Effector memory CD4-positive, alpha-beta T cell (primary cell): Measurements from ENCODE around the gene EPB41.

Experiments used
- DNase-seq, 3 donors: peaks; one replicate each; pipeline ENCODE4 v3.0.0-alpha.2; 2020
- H3K27ac ChIP-seq: 2 replicates; pipeline ENCODE4 v1.7.0; 2013; ENCODE audit warnings: mild to moderate bottlenecking, low read length, moderate library complexity; ENCODE audit not compliant: insufficient read depth, poor library complexity, severe bottlenecking
- H3K27me3 ChIP-seq: replicated peaks from 2 replicates; pipeline ENCODE4 v1.7.0; 2013; ENCODE audit warnings: mild to moderate bottlenecking, low read length; ENCODE audit not compliant: insufficient read depth, control insufficient read depth, poor library complexity, severe bottlenecking
- H3K36me3 ChIP-seq: 2 replicates; pipeline ENCODE4 v1.7.0; 2013; ENCODE audit warnings: mild to moderate bottlenecking, low read length, moderate library complexity; ENCODE audit not compliant: control insufficient read depth, insufficient read depth
- H3K4me1 ChIP-seq: 2 replicates; pipeline ENCODE4 v1.7.0; 2013; ENCODE audit warnings: low read length, mild to moderate bottlenecking; ENCODE audit not compliant: control insufficient read depth, insufficient read depth, poor library complexity, severe bottlenecking
- H3K4me3 ChIP-seq: 2 replicates; pipeline ENCODE4 v1.7.0; 2013; ENCODE audit warnings: low read length, low read depth, mild to moderate bottlenecking; ENCODE audit not compliant: insufficient read depth, poor library complexity, severe bottlenecking
- H3K9me3 ChIP-seq: 2 replicates; pipeline ENCODE4 v1.7.0; 2013; ENCODE audit warnings: mild to moderate bottlenecking, low read length, moderate library complexity; ENCODE audit not compliant: control insufficient read depth

The EPB41 gene

GRCh38 chr1:28900562-28900961 is 13.8 kb upstream of the EPB41 start:
- DNase-seq = no peak
- Histone ChIP-seq H3K27ac (no peak overlapping the region), H3K4me1 (no peaks in the 10 kb centered on the region), H3K4me3 (no peak overlapping the region), H3K27me3 (no peaks in the 10 kb centered on the region), H3K36me3 (no peaks in the 10 kb centered on the region), H3K9me3 (no peaks in the 10 kb centered on the region)

GRCh38 chr1:28902738-28903137 is 11.6 kb upstream of the EPB41 start:
- no peak for DNase-seq
- H3K27me3 ChIP-seq = no peaks in the 10 kb centered on the region
- H3K9me3 ChIP-seq = no peaks in the 10 kb centered on the region
- no peaks in the 10 kb centered on the region for H3K4me1 ChIP-seq
- no peak overlapping the region for H3K27ac ChIP-seq
- H3K36me3 ChIP-seq = no peaks in the 10 kb centered on the region
- H3K4me3 ChIP-seq = no peak overlapping the region

- Histone ChIP-seq H3K27me3 (no peaks in the 10 kb centered on the region), H3K4me3 (no peak overlapping the region), H3K9me3 (no peaks in the 10 kb centered on the region), H3K36me3 (no peaks in the 10 kb centered on the region), H3K4me1 (no peaks in the 10 kb centered on the region), H3K27ac (no peak overlapping the region)
- DNase-seq = no peak
These were observed 8.3 kb upstream of the EPB41 start for GRCh38 chr1:28905921-28906666.

GRCh38 chr1:28909198-28909597 is 5.2 kb upstream of the EPB41 start:
- H3K4me1 ChIP-seq = peaks cover 8% of the 10 kb centered on the region
- no peaks in the 10 kb centered on the region for H3K9me3 ChIP-seq
- H3K27ac ChIP-seq = no peak overlapping the region
- H3K27me3 ChIP-seq = no peaks in the 10 kb centered on the region
- no peak overlapping the region for H3K4me3 ChIP-seq
- DNase-seq = no peak
- no peaks in the 10 kb centered on the region for H3K36me3 ChIP-seq

GRCh38 chr1:28910379-28911115 is 3.8 kb upstream of the EPB41 start:
- peaks cover 8% of the 10 kb centered on the region for H3K4me1 ChIP-seq
- no peak overlapping the region for H3K27ac ChIP-seq
- no peak overlapping the region for H3K4me3 ChIP-seq
- H3K27me3 ChIP-seq = no peaks in the 10 kb centered on the region
- no peaks in the 10 kb centered on the region for H3K36me3 ChIP-seq
- no peaks in the 10 kb centered on the region for H3K9me3 ChIP-seq
- no peak for DNase-seq

- Histone ChIP-seq H3K4me3 (peak overlapping the region; percentile 88), H3K36me3 (no peaks in the 10 kb centered on the region), H3K4me1 (peaks cover 29% of the 10 kb centered on the region), H3K27me3 (no peaks in the 10 kb centered on the region), H3K9me3 (no peaks in the 10 kb centered on the region), H3K27ac (peak overlapping the region; percentile 71)
- DNase-seq = no peak
These were observed 562 bp upstream of the EPB41 start for GRCh38 chr1:28913786-28914227.

GRCh38 chr1:28915031-28915895 is 894 bp downstream of the EPB41 start:
- H3K36me3 ChIP-seq = no peaks in the 10 kb centered on the region
- no peaks in the 10 kb centered on the region for H3K27me3 ChIP-seq
- peak overlapping the region; percentile 71 for H3K27ac ChIP-seq
- H3K9me3 ChIP-seq = no peaks in the 10 kb centered on the region
- peak overlapping the region; percentile 88 for H3K4me3 ChIP-seq
- H3K4me1 ChIP-seq = peaks cover 36% of the 10 kb centered on the region
- peak; percentile 10 to 42 (median 22) for DNase-seq

- peak overlapping the region; percentile 7 for H3K27ac ChIP-seq
- no peaks in the 10 kb centered on the region for H3K27me3 ChIP-seq
- no peaks in the 10 kb centered on the region for H3K36me3 ChIP-seq
- DNase-seq = no peak
- H3K4me3 ChIP-seq = no peak overlapping the region
- H3K4me1 ChIP-seq = peaks cover 39% of the 10 kb centered on the region
- no peaks in the 10 kb centered on the region for H3K9me3 ChIP-seq
These were observed 3.4 kb downstream of the EPB41 start for GRCh38 chr1:28917757-28918118.

GRCh38 chr1:28921286-28921869 is 7.0 kb downstream of the EPB41 start:
- DNase-seq = no peak
- H3K4me1 ChIP-seq = peaks cover 44% of the 10 kb centered on the region

More at GRCh38 chr1:28921286-28921869, 7.0 kb downstream of the EPB41 start:
- H3K36me3 ChIP-seq = no peaks in the 10 kb centered on the region
- no peaks in the 10 kb centered on the region for H3K27me3 ChIP-seq
- no peak overlapping the region for H3K27ac ChIP-seq
- H3K9me3 ChIP-seq = no peaks in the 10 kb centered on the region
- no peak overlapping the region for H3K4me3 ChIP-seq
